Epithelial cell of proximal tubule (primary cell): ENCODE data around the gene JDP2. TPM values are rescaled to one million over a fixed set of nuclear protein-coding genes. Genes with fewer than 3 reads are reported as not detected.
A peak's percentile ranks its signal among the peaks of the same experiment; 100 is the strongest.

Experiments
- DNase-seq: peaks from one replicate; pipeline ENCODE4 v3.0.0-alpha.2; 2011; ENCODE audit warnings: low read depth
- H3K4me3 ChIP-seq: 2 replicates; pipeline ENCODE4 v1.5.1; 2011; ENCODE audit warnings: low read depth, mild to moderate bottlenecking, low read length
- total RNA-seq: library from RNA; depleted of rRNA; stranded (reverse); fragments of >200 nt; gene quantifications from 2 replicates; pipeline ENCODE4 v1.2.3, GENCODE V29; 2015
- TF ChIP-seq, protein P1 (sequence below): conservative IDR thresholded peaks from 2 replicates; pipeline ENCODE4 v1.5.1; 2012; ENCODE audit warnings: low read depth, mild to moderate bottlenecking, low read length

Gene JDP2
- total RNA-seq, 1 donor from 2014 or later, result 16.6 TPM

DNA sequence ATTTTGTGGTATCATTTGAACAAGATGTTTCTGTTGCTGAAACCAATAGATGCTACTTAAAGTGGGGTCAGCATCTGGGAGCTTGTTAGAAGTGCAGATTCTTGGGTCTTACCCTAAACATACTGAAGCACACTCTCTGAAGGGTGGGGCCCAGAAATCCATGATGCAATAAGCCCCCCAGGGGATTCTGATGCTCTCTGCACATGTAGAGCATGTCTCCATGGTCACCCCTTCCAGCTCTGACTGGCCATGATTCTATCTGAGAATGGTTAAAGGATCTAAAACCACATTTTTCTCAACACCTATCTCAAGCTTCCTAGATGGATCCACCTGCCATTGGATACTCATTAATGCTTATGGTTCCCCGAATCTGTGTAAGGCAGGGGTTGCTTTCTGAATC lies 20.4 kb downstream of the JDP2 start:
- no peak overlapping the region for H3K4me3 ChIP-seq
- TF ChIP-seq, protein P1, sequence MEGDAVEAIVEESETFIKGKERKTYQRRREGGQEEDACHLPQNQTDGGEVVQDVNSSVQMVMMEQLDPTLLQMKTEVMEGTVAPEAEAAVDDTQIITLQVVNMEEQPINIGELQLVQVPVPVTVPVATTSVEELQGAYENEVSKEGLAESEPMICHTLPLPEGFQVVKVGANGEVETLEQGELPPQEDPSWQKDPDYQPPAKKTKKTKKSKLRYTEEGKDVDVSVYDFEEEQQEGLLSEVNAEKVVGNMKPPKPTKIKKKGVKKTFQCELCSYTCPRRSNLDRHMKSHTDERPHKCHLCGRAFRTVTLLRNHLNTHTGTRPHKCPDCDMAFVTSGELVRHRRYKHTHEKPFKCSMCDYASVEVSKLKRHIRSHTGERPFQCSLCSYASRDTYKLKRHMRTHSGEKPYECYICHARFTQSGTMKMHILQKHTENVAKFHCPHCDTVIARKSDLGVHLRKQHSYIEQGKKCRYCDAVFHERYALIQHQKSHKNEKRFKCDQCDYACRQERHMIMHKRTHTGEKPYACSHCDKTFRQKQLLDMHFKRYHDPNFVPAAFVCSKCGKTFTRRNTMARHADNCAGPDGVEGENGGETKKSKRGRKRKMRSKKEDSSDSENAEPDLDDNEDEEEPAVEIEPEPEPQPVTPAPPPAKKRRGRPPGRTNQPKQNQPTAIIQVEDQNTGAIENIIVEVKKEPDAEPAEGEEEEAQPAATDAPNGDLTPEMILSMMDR, result no peak
- DNase-seq, result no peak

DNA sequence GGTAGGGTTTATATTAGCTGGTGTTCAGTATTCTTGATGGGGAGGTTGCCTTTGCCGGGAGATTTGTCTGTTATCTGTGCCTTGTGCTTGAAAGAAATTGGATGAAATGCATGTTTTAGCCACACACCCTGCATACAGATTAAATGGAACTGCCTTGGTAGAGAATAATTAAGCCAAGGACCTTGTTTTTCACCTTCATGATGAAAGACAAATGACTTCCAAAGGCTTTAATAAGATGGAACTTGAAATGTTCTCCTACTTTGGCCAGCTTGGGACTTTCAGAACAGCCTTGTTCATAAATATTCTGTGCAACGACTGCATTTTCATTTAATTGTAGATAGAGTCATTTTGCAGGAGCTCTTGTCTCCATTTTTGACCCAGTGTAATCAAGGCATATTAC lies 21.2 kb downstream of the JDP2 start:
- no peak overlapping the region for H3K4me3 ChIP-seq
- DNase-seq, result no peak
- TF ChIP-seq, protein P1, result no peak

DNA sequence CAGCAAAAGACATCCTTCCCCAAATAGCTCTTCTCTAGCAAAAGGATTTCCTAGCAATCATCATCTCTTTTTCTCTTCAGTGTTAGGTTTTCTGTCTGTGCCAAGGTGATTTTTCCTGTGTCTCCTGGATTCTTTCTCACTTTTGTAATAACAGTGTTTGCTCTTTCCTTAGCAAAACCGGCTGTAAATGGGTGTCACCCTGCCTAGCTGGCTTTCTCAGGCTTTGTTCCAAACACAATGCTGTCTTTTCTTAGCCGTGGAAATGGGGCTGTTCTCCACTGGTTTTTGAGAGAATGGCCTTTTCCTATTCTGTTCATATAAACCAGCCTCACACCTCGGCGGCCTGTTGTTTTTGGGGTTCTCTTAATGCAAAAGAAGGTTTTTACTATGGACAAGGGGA lies 21.9 kb downstream of the JDP2 start:
- TF ChIP-seq, protein P1, result no peak
- DNase-seq, result no peak
- H3K4me3 ChIP-seq, result no peak overlapping the region

DNA sequence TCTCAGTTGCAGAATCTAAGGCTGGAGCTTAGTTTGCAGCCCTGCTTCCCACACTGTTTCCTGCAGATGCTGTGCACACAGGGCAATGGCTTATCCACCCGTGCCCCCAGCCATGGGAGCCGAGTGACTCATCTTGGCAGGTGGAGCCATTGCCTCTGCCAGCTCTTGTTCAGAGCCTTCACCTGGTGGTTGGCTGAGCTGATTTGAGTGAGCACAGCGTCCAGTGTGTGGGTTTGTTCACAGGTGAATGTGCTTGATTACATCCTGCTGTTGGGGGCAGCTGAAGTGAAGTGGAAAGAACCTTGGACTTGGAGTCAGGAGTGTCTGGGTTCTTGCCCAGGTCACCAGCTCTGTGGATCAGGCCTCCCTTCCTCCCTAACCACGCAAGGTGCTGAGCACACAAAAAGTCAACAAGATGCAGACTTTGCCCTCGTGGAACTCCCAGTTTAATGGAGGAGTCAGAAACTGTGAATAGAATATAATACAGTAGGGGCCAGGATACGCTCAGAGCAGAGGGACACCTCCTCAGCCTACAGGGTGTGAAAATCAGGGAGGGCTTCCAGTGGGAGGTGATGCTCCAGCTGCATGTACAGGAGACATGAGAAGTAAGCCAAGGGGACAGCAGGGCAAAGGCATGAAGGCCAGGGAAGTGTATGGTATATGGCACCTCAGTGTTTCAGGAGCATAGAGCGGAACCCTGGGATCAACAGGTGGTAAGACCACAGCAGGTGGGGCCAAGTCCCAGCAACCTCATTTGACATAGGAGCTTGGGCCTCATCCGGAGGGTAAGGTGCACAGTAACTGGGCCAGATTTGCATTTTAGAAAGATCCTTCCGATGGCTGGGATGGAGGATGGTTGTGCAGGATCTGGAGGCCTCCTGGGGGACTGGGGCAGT lies 22.8 kb downstream of the JDP2 start:
- TF ChIP-seq, protein P1, result no peak
- peak; percentile 61 for DNase-seq
- H3K4me3 ChIP-seq, result no peak overlapping the region

DNA sequence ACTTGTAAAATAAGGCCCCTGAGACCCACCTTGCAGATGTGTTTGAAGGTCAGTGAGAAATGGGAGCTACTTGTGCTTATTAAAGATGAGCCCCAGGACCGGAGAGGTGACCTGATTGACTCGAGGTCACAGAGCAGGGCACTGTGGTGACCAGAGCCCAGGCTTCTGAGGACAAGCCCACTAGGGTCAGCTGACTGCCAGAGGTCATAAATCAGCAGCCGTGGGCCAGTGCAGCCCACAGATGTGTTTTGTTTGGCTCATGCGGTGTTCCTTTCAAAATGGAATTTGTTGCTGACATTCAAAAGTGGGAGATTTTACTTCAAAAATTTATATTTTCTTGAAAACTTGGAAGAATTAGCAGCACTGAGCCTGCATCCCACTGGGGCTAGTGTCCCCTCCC lies 24.5 kb downstream of the JDP2 start:
- H3K4me3 ChIP-seq, result no peak overlapping the region
- TF ChIP-seq, protein P1, result no peak

DNA sequence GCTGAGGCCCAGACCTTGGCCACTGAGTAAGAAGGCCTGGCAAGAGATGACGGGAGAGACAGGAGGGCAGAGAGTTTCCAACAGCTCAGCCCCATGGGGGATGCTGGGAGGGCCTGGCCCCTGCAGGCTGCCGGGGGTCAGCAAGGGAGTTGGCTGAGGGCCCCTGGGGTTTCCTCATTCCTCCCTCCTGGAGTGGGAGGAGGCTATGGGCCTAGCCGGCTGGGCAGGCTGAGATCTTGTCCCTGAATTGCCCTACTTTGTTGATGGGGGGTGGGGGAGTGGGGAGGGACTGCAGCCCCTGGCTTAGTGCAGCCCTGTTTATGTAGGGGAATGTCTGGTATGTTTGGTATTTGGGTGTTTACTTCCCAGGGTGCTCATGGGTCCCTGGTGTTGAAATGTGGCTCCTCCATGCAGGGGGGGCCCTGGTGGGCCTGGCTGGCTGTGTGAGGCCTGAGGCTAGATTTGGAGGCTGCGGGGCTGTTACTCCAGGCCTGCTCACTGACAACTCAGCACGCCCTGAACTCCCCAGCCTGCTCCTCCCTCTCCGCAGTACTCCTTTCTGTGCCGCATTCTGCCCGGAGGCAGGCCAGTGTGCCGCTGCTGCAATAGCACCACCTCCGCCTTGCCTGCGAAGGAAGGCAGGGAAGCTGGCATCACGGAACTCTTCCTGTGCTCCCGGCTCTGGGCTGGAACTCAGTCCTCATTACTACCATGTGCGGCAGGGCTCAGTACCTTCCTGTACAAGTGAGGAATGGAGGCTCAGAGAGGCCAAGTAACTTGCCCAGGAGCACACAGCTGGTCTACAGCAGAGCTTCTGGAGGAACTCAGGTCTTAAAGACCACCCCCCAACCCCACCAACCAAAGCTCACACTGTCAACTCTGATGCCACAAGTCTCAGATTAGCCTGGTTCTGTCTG lies 25.3 kb downstream of the JDP2 start:
- TF ChIP-seq, protein P1, result no peak
- no peak overlapping the region for H3K4me3 ChIP-seq
- DNase-seq, result peak; percentile 38

More for the DNA sequence above, 24.5 kb downstream of the JDP2 start:
- no peak for DNase-seq
